Astrocyte (in vitro differentiated cells and primary cell): Measurements from ENCODE around the gene CYP4A22. TPM values are rescaled to one million over a fixed set of nuclear protein-coding genes. Genes with fewer than 3 reads are reported as not detected.
"Not testable (repeated sequence)": the region's sequence is repeated elsewhere in the genome, so short reads cannot be mapped to it uniquely, and the experiment has no call there.

Source experiments
- DNase-seq: peaks from one replicate; pipeline ENCODE4 v3.0.0-alpha.2; 2010; ENCODE audit warnings: low read depth
- FAIRE-seq: peaks from 2 replicates; lab custom pipeline; 2011; peaks lifted over from hg19 to GRCh38; lab: Jason Lieb, UNC
- H2AFZ ChIP-seq: 2 replicates; pipeline ENCODE4 v1.6.0; 2012; ENCODE audit warnings: low read depth, low read length, inconsistent platforms
- H3K27ac ChIP-seq: 2 replicates; pipeline ENCODE4 v1.5.1; 2011; ENCODE audit warnings: low read depth, low read length, inconsistent platforms
- H3K27me3 ChIP-seq: 2 replicates; pipeline ENCODE4 v1.6.0; 2011; ENCODE audit warnings: low read length, inconsistent platforms; ENCODE audit not compliant: insufficient read depth
- H3K36me3 ChIP-seq: 2 replicates; pipeline ENCODE4 v1.5.1; 2011; ENCODE audit warnings: low read length, inconsistent platforms; ENCODE audit not compliant: insufficient read depth
- H3K4me1 ChIP-seq: 2 replicates; pipeline ENCODE4 v1.5.1; 2011; ENCODE audit warnings: low read length, inconsistent platforms; ENCODE audit not compliant: insufficient read depth
- H3K4me2 ChIP-seq: 2 replicates; pipeline ENCODE4 v1.6.0; 2012; ENCODE audit warnings: low read length, inconsistent platforms
- H3K4me3 ChIP-seq: 2 replicates; pipeline ENCODE4 v1.5.1; 2011; ENCODE audit warnings: low read depth, mild to moderate bottlenecking, low read length, inconsistent platforms; ENCODE audit not compliant: insufficient read depth
- H3K79me2 ChIP-seq: 2 replicates; pipeline ENCODE4 v1.6.0; 2012; ENCODE audit warnings: mild to moderate bottlenecking, low read length, inconsistent platforms; ENCODE audit not compliant: insufficient read depth
- H3K9ac ChIP-seq: 2 replicates; pipeline ENCODE4 v1.6.0; 2012; ENCODE audit warnings: mild to moderate bottlenecking, low read length, inconsistent platforms
- H3K9me3 ChIP-seq: 2 replicates; pipeline ENCODE4 v1.5.1; 2012; ENCODE audit warnings: low read depth, mild to moderate bottlenecking, low read length, inconsistent platforms; ENCODE audit not compliant: insufficient read depth
- H4K20me1 ChIP-seq: 2 replicates; pipeline ENCODE4 v1.6.0; 2012; ENCODE audit warnings: low read length, inconsistent platforms; ENCODE audit not compliant: insufficient read depth
- H3K27ac Mint-ChIP-seq: one replicate; pipeline ENCODE4 v1.8.0; 2021; ENCODE audit warnings: mild to moderate bottlenecking, mixed read lengths; ENCODE audit not compliant: unreplicated experiment
- H3K27me3 Mint-ChIP-seq: one replicate; pipeline ENCODE4 v1.8.0; 2021; ENCODE audit warnings: low read depth, mixed read lengths; ENCODE audit not compliant: unreplicated experiment
- H3K36me3 Mint-ChIP-seq: one replicate; pipeline ENCODE4 v1.8.0; 2021; ENCODE audit warnings: low read depth, mixed read lengths; ENCODE audit not compliant: unreplicated experiment
- H3K4me1 Mint-ChIP-seq: one replicate; pipeline ENCODE4 v1.8.0; 2021; ENCODE audit warnings: low read depth, mixed read lengths; ENCODE audit not compliant: unreplicated experiment
- H3K4me3 Mint-ChIP-seq: one replicate; pipeline ENCODE4 v1.8.0; 2021; ENCODE audit warnings: mild to moderate bottlenecking, moderate library complexity, mixed read lengths; ENCODE audit not compliant: unreplicated experiment
- H3K9me3 Mint-ChIP-seq: one replicate; pipeline ENCODE4 v1.8.0; 2021; ENCODE audit warnings: mild to moderate bottlenecking, mixed read lengths; ENCODE audit not compliant: unreplicated experiment
- EZH2 ChIP-seq: IDR thresholded peaks from 2 replicates; pipeline ENCODE4 v1.6.1; 2012; ENCODE audit warnings: mild to moderate bottlenecking, low read length, inconsistent platforms; ENCODE audit not compliant: insufficient read depth
- total RNA-seq: library from RNA; stranded (reverse); gene quantifications from 2 replicates; pipeline ENCODE4 v1.2.1, GENCODE V29; 2021
- TF ChIP-seq, protein P1 (sequence below): IDR thresholded peaks from 2 replicates; pipeline ENCODE4 v1.5.1; 2011; ENCODE audit warnings: low read depth, mild to moderate bottlenecking, inconsistent platforms, low read length, moderate library complexity; ENCODE audit not compliant: insufficient read depth

The CYP4A22 gene
- total RNA-seq, 1 donor from 2014 or later: not detected

DNA sequence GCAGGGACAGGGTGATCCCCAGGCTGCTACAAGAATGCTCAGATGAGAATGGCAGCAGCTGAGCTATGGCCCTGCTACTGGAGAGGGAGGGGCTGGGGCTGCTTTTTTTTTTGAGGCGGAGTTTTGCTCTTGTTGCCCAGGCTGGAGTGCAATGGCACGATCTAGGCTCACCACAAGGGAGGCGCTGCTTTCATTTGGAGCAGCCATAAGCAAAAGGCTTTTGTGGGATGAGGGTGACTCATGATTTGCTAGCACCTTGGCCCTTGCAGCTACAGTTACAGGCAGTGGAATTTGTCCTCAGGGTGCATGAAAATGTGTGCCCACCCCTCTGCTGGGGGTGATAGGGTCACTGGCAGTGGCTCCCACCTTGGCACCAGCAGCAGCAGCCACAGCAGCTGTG, 32.4 kb upstream of the CYP4A22 start:
- H3K36me3 Mint-ChIP-seq: no peaks in the 10 kb centered on the region
- Histone ChIP-seq H3K79me2 (no peaks in the 10 kb centered on the region), H3K4me1 (no peaks in the 10 kb centered on the region), H3K27ac (no peak overlapping the region), H3K4me2 (no peak overlapping the region), H3K9ac (no peak overlapping the region), H2AFZ (no peak overlapping the region), H3K36me3 (no peaks in the 10 kb centered on the region), H3K9me3 (no peaks in the 10 kb centered on the region), H3K27me3 (no peaks in the 10 kb centered on the region), H4K20me1 (no peaks in the 10 kb centered on the region), H3K4me3 (no peak overlapping the region)
- no peak overlapping the region for H3K4me3 Mint-ChIP-seq
- H3K9me3 Mint-ChIP-seq: no peaks in the 10 kb centered on the region
- H3K27me3 Mint-ChIP-seq: no peaks in the 10 kb centered on the region
- H3K27ac Mint-ChIP-seq: no peak overlapping the region
- DNase-seq (no peak), FAIRE-seq (no peak)
- no peaks in the 10 kb centered on the region for H3K4me1 Mint-ChIP-seq
- TF ChIP-seq EZH2: no peak
- TF ChIP-seq, protein P1, sequence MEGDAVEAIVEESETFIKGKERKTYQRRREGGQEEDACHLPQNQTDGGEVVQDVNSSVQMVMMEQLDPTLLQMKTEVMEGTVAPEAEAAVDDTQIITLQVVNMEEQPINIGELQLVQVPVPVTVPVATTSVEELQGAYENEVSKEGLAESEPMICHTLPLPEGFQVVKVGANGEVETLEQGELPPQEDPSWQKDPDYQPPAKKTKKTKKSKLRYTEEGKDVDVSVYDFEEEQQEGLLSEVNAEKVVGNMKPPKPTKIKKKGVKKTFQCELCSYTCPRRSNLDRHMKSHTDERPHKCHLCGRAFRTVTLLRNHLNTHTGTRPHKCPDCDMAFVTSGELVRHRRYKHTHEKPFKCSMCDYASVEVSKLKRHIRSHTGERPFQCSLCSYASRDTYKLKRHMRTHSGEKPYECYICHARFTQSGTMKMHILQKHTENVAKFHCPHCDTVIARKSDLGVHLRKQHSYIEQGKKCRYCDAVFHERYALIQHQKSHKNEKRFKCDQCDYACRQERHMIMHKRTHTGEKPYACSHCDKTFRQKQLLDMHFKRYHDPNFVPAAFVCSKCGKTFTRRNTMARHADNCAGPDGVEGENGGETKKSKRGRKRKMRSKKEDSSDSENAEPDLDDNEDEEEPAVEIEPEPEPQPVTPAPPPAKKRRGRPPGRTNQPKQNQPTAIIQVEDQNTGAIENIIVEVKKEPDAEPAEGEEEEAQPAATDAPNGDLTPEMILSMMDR: no peak

DNA sequence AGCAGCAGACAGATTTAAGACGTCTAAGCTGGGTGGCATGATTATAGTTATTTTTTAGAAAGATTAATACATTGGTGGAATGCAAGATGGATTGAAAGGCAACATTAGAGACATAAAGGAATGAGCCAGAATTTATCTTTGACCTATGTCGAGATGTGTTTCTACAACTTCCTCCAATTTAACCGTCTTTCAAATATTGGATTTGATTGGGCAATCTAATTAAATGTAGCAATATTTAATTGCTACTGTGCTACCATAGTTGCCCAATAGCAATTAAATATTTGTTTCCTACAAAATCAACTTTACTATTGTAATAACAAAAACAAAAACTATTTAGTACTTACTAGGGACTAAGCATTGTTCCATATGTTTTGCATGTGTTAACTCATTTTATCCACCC, 30.4 kb upstream of the CYP4A22 start:
- Histone ChIP-seq H3K27me3 (no peaks in the 10 kb centered on the region), H3K4me2 (no peak overlapping the region), H4K20me1 (no peaks in the 10 kb centered on the region), H3K79me2 (no peaks in the 10 kb centered on the region), H3K9ac (no peak overlapping the region), H3K27ac (no peak overlapping the region), H3K9me3 (no peaks in the 10 kb centered on the region), H3K4me1 (no peaks in the 10 kb centered on the region), H2AFZ (no peak overlapping the region), H3K4me3 (no peak overlapping the region), H3K36me3 (no peaks in the 10 kb centered on the region)
- Mint-ChIP-seq H3K4me3 (no peak overlapping the region), H3K27ac (no peak overlapping the region), H3K36me3 (no peaks in the 10 kb centered on the region), H3K4me1 (no peaks in the 10 kb centered on the region), H3K27me3 (no peaks in the 10 kb centered on the region), H3K9me3 (no peaks in the 10 kb centered on the region)
- no peak for FAIRE-seq
- no peak for DNase-seq
- no peak for TF ChIP-seq EZH2
- TF ChIP-seq, protein P1: no peak

DNA sequence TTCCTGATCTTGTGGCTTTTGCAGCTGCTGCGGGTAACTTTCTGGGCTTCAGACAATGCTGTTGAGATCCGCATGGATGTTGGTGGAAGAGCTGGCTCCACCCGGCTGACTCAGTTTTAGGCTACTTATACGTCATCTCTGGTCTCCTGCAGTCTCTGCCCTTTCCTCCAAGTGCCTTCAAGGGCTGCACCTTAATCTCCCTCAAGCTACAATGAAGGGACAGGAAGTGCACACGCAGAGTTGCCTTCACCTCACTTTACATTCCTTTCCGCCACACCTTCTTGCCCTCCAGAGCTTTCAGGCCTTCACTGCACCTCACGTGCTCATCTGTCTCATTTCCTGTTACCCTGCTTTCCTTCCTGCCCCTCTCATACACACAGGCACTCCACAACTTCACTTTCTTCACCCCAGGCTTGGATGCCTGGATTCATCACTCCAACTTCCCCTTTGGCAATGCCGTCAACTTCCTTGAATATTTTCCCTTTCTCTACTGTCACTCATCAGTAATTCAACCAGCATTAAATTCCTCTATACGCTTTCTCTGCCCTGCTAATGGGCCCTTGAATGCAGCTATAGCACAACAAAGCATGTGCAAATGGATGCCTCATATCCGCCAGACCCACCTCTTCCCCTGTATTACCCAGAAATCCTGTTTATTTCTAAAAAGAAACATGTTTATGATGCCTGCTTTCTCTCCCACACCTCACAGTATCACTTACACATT, 29.2 kb upstream of the CYP4A22 start:
- not testable (repeated sequence) for H3K36me3 Mint-ChIP-seq, H3K9ac ChIP-seq

DNA sequence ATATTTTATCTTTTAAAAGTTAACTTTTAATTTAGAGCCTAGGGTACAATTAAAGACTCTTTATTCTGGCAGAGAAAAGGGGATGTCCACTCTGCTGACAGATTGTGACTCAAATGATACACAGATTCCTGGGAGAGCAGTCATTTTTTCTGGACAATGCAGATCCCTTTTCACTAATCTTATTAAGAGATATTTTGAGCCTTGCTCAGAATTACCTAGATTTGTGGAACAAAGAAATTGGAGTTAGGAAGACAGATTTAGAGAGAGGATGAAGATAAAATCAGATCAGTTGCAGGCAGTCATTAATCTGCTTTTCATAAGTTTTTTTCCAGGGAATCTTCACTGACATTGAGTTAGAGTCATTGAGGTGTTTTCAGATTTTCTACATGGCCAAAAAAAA, 27.8 kb upstream of the CYP4A22 start:
- not testable (repeated sequence) for H3K36me3 Mint-ChIP-seq, H3K9me3 Mint-ChIP-seq, H3K4me3 ChIP-seq, H3K27me3 ChIP-seq, FAIRE-seq, H3K9ac ChIP-seq, H3K27me3 Mint-ChIP-seq, H3K27ac Mint-ChIP-seq, H3K79me2 ChIP-seq, H3K4me1 Mint-ChIP-seq, H3K9me3 ChIP-seq, H3K36me3 ChIP-seq, H3K4me3 Mint-ChIP-seq, H3K4me2 ChIP-seq, H2AFZ ChIP-seq, H4K20me1 ChIP-seq, H3K27ac ChIP-seq, H3K4me1 ChIP-seq
- peak; percentile 2 for DNase-seq

More for the DNA sequence above, 29.2 kb upstream of the CYP4A22 start:
- not testable (repeated sequence) for H3K9me3 Mint-ChIP-seq, H3K4me1 Mint-ChIP-seq, H4K20me1 ChIP-seq, H3K4me3 ChIP-seq, H3K9me3 ChIP-seq, H3K4me3 Mint-ChIP-seq, H3K79me2 ChIP-seq, H3K27ac ChIP-seq, H3K27me3 Mint-ChIP-seq, FAIRE-seq, H3K36me3 ChIP-seq, H2AFZ ChIP-seq, H3K27ac Mint-ChIP-seq, H3K4me1 ChIP-seq, H3K27me3 ChIP-seq
- peak; percentile 27 for DNase-seq
- peak overlapping the region; percentile 63 for H3K4me2 ChIP-seq
